Osteoblast (primary cell): ENCODE measurements around the gene ADGRA1. TPM values are rescaled to one million over a fixed set of nuclear protein-coding genes. Genes with fewer than 3 reads are reported as not detected.

Experiments used
- DNase-seq: peaks from one replicate; pipeline ENCODE4 v3.0.0; 2011; ENCODE audit warnings: low spot score, mixed read lengths; ENCODE audit not compliant: insufficient read length; ENCODE audit errors: missing footprints
- H2AFZ ChIP-seq: 2 replicates; pipeline ENCODE4 v1.6.0; 2011; ENCODE audit warnings: mild to moderate bottlenecking, low read length
- H3K27ac ChIP-seq: 2 replicates; pipeline ENCODE4 v1.5.1; 2011; ENCODE audit warnings: mild to moderate bottlenecking, low read depth, low read length, moderate library complexity
- H3K27me3 ChIP-seq: 2 replicates; pipeline ENCODE4 v1.6.0; 2012; ENCODE audit warnings: mild to moderate bottlenecking, control low read depth, inconsistent platforms, low read length, moderate library complexity; ENCODE audit not compliant: insufficient read depth
- H3K36me3 ChIP-seq: 2 replicates; pipeline ENCODE4 v1.5.1; 2011; ENCODE audit warnings: mild to moderate bottlenecking, low read length, control low read depth, moderate library complexity; ENCODE audit not compliant: insufficient read depth
- H3K4me1 ChIP-seq: 2 replicates; pipeline ENCODE4 v1.5.1; 2011; ENCODE audit warnings: mild to moderate bottlenecking, low read length, control low read depth, moderate library complexity; ENCODE audit not compliant: insufficient read depth
- H3K4me2 ChIP-seq: 2 replicates; pipeline ENCODE4 v1.6.0; 2011; ENCODE audit warnings: mild to moderate bottlenecking, low read length; ENCODE audit not compliant: insufficient read depth
- H3K4me3 ChIP-seq: fragments of 200-600 bp; sonication (generic); 3 replicates; pipeline ENCODE4 v1.5.1; 2012; ENCODE audit warnings: mild to moderate bottlenecking, low read length, inconsistent platforms; ENCODE audit not compliant: insufficient read depth
- H3K79me2 ChIP-seq: 2 replicates; pipeline ENCODE4 v1.6.0; 2012; ENCODE audit warnings: mild to moderate bottlenecking, low read length, control low read depth, inconsistent platforms; ENCODE audit not compliant: insufficient read depth
- H3K9me3 ChIP-seq: 2 replicates; pipeline ENCODE4 v1.5.1; 2011; ENCODE audit warnings: low read depth, low read length, control low read depth
- H4K20me1 ChIP-seq: 2 replicates; pipeline ENCODE4 v1.6.0; 2012; ENCODE audit warnings: mild to moderate bottlenecking, low read length, control low read depth; ENCODE audit not compliant: insufficient read depth
- CTCF ChIP-seq: IDR thresholded peaks from 2 replicates; pipeline ENCODE4 v1.5.1; 2011; ENCODE audit warnings: mild to moderate bottlenecking, low read depth, low read length, moderate library complexity; ENCODE audit errors: extremely low read depth
- total RNA-seq: library from RNA; depleted of rRNA; stranded (reverse); fragments of >200 nt; gene quantifications from 2 replicates; pipeline ENCODE4 v1.2.3, GENCODE V29; 2012

Gene ADGRA1
- total RNA-seq, 1 donor = not detected

GRCh38 chr10:133081636-133082035 lies 6.1 kb upstream of the ADGRA1 start:
- no peak overlapping the region for H2AFZ ChIP-seq
- H4K20me1 ChIP-seq = no peaks in the 10 kb centered on the region
- H3K27me3 ChIP-seq = peaks cover 6% of the 10 kb centered on the region
- H3K27ac ChIP-seq = no peak overlapping the region
- DNase-seq = no peak
- no peaks in the 10 kb centered on the region for H3K4me1 ChIP-seq
- no peak overlapping the region for H3K4me3 ChIP-seq
- H3K79me2 ChIP-seq = no peaks in the 10 kb centered on the region
- H3K4me2 ChIP-seq = no peak overlapping the region
- no peaks in the 10 kb centered on the region for H3K9me3 ChIP-seq
- no peaks in the 10 kb centered on the region for H3K36me3 ChIP-seq
- TF ChIP-seq CTCF = no peak

- no peak for TF ChIP-seq CTCF
Measured at GRCh38 chr10:133082685-133083421, 4.9 kb upstream of the ADGRA1 start.

DNA sequence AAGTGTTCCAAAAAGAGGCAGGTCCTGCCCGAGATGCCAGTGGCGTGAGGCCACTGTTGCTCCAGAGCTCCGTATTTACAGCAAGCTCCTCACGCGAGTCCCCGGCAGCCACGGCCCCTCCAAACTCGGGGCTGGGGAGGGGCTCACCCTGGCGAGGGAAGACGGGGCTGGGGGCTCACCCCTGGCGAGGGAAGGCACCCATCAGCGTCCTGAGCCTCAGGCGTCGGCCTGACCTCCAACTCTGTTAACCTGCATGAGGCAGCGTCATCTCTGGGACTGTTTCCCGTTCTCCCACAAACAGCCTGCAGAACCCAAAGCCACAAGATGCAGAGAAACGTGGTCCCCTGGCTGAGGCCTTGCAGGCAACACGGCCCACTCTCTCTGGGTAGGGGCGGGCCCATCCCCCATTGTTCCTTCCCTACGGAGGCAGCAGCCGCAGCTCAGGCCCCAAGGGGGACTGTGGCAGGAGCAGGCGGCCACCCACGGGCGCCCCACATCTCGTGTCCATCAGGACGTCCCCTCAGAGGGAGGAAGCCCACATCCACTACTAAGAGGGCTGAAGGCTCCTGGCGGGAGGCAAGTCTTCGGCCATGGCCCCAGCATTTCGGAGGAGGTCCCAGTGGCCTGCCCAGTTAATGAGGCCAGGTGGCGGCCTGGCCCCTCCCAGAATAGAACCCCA lies 4.2 kb upstream of the ADGRA1 start:
- no peaks in the 10 kb centered on the region for H3K79me2 ChIP-seq
- H4K20me1 ChIP-seq = no peaks in the 10 kb centered on the region
- no peak overlapping the region for H3K4me3 ChIP-seq
- no peak for TF ChIP-seq CTCF
- no peaks in the 10 kb centered on the region for H3K36me3 ChIP-seq
- no peaks in the 10 kb centered on the region for H3K4me1 ChIP-seq
- no peak overlapping the region for H3K4me2 ChIP-seq
- no peak overlapping the region for H3K27ac ChIP-seq
- no peak overlapping the region for H2AFZ ChIP-seq
- no peak for DNase-seq
- peaks cover 11% of the 10 kb centered on the region for H3K27me3 ChIP-seq
- H3K9me3 ChIP-seq = no peaks in the 10 kb centered on the region

More at GRCh38 chr10:133082685-133083421, 4.9 kb upstream of the ADGRA1 start:
- H3K4me2 ChIP-seq = no peak overlapping the region
- no peaks in the 10 kb centered on the region for H3K79me2 ChIP-seq
- H2AFZ ChIP-seq = no peak overlapping the region
- H3K36me3 ChIP-seq = no peaks in the 10 kb centered on the region
- peaks cover 11% of the 10 kb centered on the region for H3K27me3 ChIP-seq
- H3K4me1 ChIP-seq = no peaks in the 10 kb centered on the region
- no peaks in the 10 kb centered on the region for H4K20me1 ChIP-seq
- DNase-seq = no peak
- no peak overlapping the region for H3K27ac ChIP-seq
- H3K4me3 ChIP-seq = no peak overlapping the region
- no peaks in the 10 kb centered on the region for H3K9me3 ChIP-seq

- Histone ChIP-seq H3K27me3 (peaks cover 12% of the 10 kb centered on the region), H3K4me2 (no peak overlapping the region), H3K36me3 (no peaks in the 10 kb centered on the region), H3K79me2 (no peaks in the 10 kb centered on the region), H3K4me3 (no peak overlapping the region), H4K20me1 (no peaks in the 10 kb centered on the region), H3K9me3 (no peaks in the 10 kb centered on the region), H3K4me1 (no peaks in the 10 kb centered on the region), H2AFZ (no peak overlapping the region), H3K27ac (no peak overlapping the region)
- no peak for TF ChIP-seq CTCF
- DNase-seq = no peak
Measured at GRCh38 chr10:133084491-133084890, 3.2 kb upstream of the ADGRA1 start.
